NCI-H82 treated with DMSO at 0.1 percent for 48 hours (cell line): Measurements from ENCODE around the gene EXOG.

ENCODE experiments used
- DNase-seq: peaks from one replicate; lab custom pipeline; 2025; ENCODE audit not compliant: unreplicated experiment; lab: John Stamatoyannopoulos, UW

EXOG gene

GRCh38 chr3:38496131-38496910, at the start of gene EXOG:
EXOG (plus strand) TSS chr3:38496340; CDS start chr3:38496368, 28 bp downstream.
- peak; percentile 63 for DNase-seq

GRCh38 chr3:38446812-38447211, 49.3 kb upstream of the EXOG start:
- no peak for DNase-seq

GRCh38 chr3:38450853-38451252, 45.3 kb upstream of the EXOG start:
- no peak for DNase-seq

GRCh38 chr3:38453075-38453912, 42.8 kb upstream of the EXOG start, which contains the start of gene ACVR2B:
ACVR2B (plus strand) TSS chr3:38453890; CDS start chr3:38454323, 433 bp downstream.
- DNase-seq, result peak; percentile 56

GRCh38 chr3:38453913-38454177, 42.3 kb upstream of the EXOG start:
- DNase-seq, result no peak

GRCh38 chr3:38454178-38454883, 41.8 kb upstream of the EXOG start:
- no peak for DNase-seq

- peak; percentile 13 for DNase-seq
These were observed 41.1 kb upstream of the EXOG start for GRCh38 chr3:38454884-38455638.

GRCh38 chr3:38455639-38456430, 40.3 kb upstream of the EXOG start:
- no peak for DNase-seq

- no peak for DNase-seq
These were observed 38.8 kb upstream of the EXOG start for GRCh38 chr3:38457111-38458003.

GRCh38 chr3:38458796-38459498, 37.2 kb upstream of the EXOG start:
- DNase-seq, result no peak

- no peak for DNase-seq
These were observed 36.6 kb upstream of the EXOG start for GRCh38 chr3:38459499-38460048.

- no peak for DNase-seq
These were observed 35.5 kb upstream of the EXOG start for GRCh38 chr3:38460377-38461270.

GRCh38 chr3:38465588-38466154, 30.5 kb upstream of the EXOG start:
- DNase-seq, result no peak

GRCh38 chr3:38468765-38469164, 27.4 kb upstream of the EXOG start:
- DNase-seq, result no peak

- DNase-seq, result no peak
These were observed 26.3 kb upstream of the EXOG start for GRCh38 chr3:38469852-38470251.

GRCh38 chr3:38471260-38471857, 24.8 kb upstream of the EXOG start:
- no peak for DNase-seq

- no peak for DNase-seq
These were observed 23.8 kb upstream of the EXOG start for GRCh38 chr3:38472342-38472741.
